ENCODE measurements around the gene THAP9. TPM values are rescaled to one million over a fixed set of nuclear protein-coding genes. Genes with fewer than 3 reads are reported as not detected.
"Not testable (repeated sequence)": the region's sequence is repeated elsewhere in the genome, so short reads cannot be mapped to it uniquely, and the experiment has no call there.

The THAP9 gene
- total and polyA plus RNA-seq, 4 donors, result 6.9 to 20.0 (median 10.5) TPM

GRCh38 chr4:82906469-82906868 is 5.9 kb downstream of the THAP9 start:
- 90% methylated on average over 2 of the region's 3 CpGs for WGBS (ENCODE audit: insufficient coverage)
- Histone ChIP-seq H3K27me3 (ENCODE audit: control insufficient read depth, insufficient read depth, low read length) (no peaks in the 10 kb centered on the region), H3K36me3 (ENCODE audit: control insufficient read depth, insufficient read depth, low read length) (peaks cover 7% of the 10 kb centered on the region), H3K4me3 (ENCODE audit: low read depth, low read length) (no peak overlapping the region), H3K27ac (ENCODE audit: low read depth, low read length) (no peak overlapping the region), H3K4me1 (ENCODE audit: control insufficient read depth, insufficient read depth, low read length) (peaks cover 4% of the 10 kb centered on the region), H3K9me3 (ENCODE audit: control insufficient read depth, insufficient read depth, low read length) (no peaks in the 10 kb centered on the region)
- no peak for DNase-seq (ENCODE audit: low read depth in 4 of 6, low spot score in 6 of 6)

GRCh38 chr4:82909326-82909725 is 8.8 kb downstream of the THAP9 start:
- no peak overlapping the region for H3K4me3 ChIP-seq (ENCODE audit: low read depth, low read length)
- WGBS (ENCODE audit: insufficient coverage), result no CpG with 5 or more reads among the region's 1 CpG
- H3K27ac ChIP-seq (ENCODE audit: low read depth, low read length), result no peak overlapping the region
- H3K9me3 ChIP-seq (ENCODE audit: control insufficient read depth, insufficient read depth, low read length), result no peaks in the 10 kb centered on the region
- H3K36me3 ChIP-seq (ENCODE audit: control insufficient read depth, insufficient read depth, low read length), result peaks cover 7% of the 10 kb centered on the region
- no peaks in the 10 kb centered on the region for H3K4me1 ChIP-seq (ENCODE audit: control insufficient read depth, insufficient read depth, low read length)
- DNase-seq (ENCODE audit: low read depth in 4 of 6, low spot score in 6 of 6), result no peak
- no peaks in the 10 kb centered on the region for H3K27me3 ChIP-seq (ENCODE audit: control insufficient read depth, insufficient read depth, low read length)

GRCh38 chr4:82913305-82913704 is 12.8 kb downstream of the THAP9 start:
- WGBS (ENCODE audit: insufficient coverage), result no CpG with 5 or more reads among the region's 2 CpGs
- Histone ChIP-seq H3K4me1 (ENCODE audit: control insufficient read depth, insufficient read depth, low read length) (no peaks in the 10 kb centered on the region), H3K27me3 (ENCODE audit: control insufficient read depth, insufficient read depth, low read length) (no peaks in the 10 kb centered on the region), H3K36me3 (ENCODE audit: control insufficient read depth, insufficient read depth, low read length) (peaks cover 7% of the 10 kb centered on the region), H3K9me3 (ENCODE audit: control insufficient read depth, insufficient read depth, low read length) (no peaks in the 10 kb centered on the region), H3K4me3 (ENCODE audit: low read depth, low read length) (no peak overlapping the region), H3K27ac (ENCODE audit: low read depth, low read length) (no peak overlapping the region)
- no peak for DNase-seq (ENCODE audit: low read depth in 4 of 6, low spot score in 6 of 6)

- not testable (repeated sequence) for H3K36me3 ChIP-seq (ENCODE audit: control insufficient read depth, insufficient read depth, low read length); H3K4me3 ChIP-seq (ENCODE audit: low read depth, low read length); H3K27ac ChIP-seq (ENCODE audit: low read depth, low read length); H3K27me3 ChIP-seq (ENCODE audit: control insufficient read depth, insufficient read depth, low read length); H3K9me3 ChIP-seq (ENCODE audit: control insufficient read depth, insufficient read depth, low read length); H3K4me1 ChIP-seq (ENCODE audit: control insufficient read depth, insufficient read depth, low read length); DNase-seq (ENCODE audit: low read depth in 4 of 6, low spot score in 6 of 6)
- no CpG with 5 or more reads among the region's 2 CpGs for WGBS (ENCODE audit: insufficient coverage)
These were observed 13.4 kb downstream of the THAP9 start for GRCh38 chr4:82913968-82914367.

- no peak overlapping the region for H3K27ac ChIP-seq (ENCODE audit: low read depth, low read length)
- H3K4me1 ChIP-seq (ENCODE audit: control insufficient read depth, insufficient read depth, low read length), result no peaks in the 10 kb centered on the region
- H3K27me3 ChIP-seq (ENCODE audit: control insufficient read depth, insufficient read depth, low read length), result no peaks in the 10 kb centered on the region
- no peak overlapping the region for H3K4me3 ChIP-seq (ENCODE audit: low read depth, low read length)
- no peaks in the 10 kb centered on the region for H3K36me3 ChIP-seq (ENCODE audit: control insufficient read depth, insufficient read depth, low read length)
- no peaks in the 10 kb centered on the region for H3K9me3 ChIP-seq (ENCODE audit: control insufficient read depth, insufficient read depth, low read length)
- 65% methylated on average over 7 of the region's 7 CpGs for WGBS (ENCODE audit: insufficient coverage)
- peak in 1 of 6 donors; percentile 3 for DNase-seq (ENCODE audit: low read depth in 4 of 6, low spot score in 6 of 6)
These were observed 17.6 kb downstream of the THAP9 start for GRCh38 chr4:82918091-82918490.

GRCh38 chr4:82919386-82919785 is 18.9 kb downstream of the THAP9 start:
- Histone ChIP-seq H3K9me3 (ENCODE audit: control insufficient read depth, insufficient read depth, low read length) (no peaks in the 10 kb centered on the region), H3K36me3 (ENCODE audit: control insufficient read depth, insufficient read depth, low read length) (no peaks in the 10 kb centered on the region), H3K27ac (ENCODE audit: low read depth, low read length) (no peak overlapping the region), H3K4me1 (ENCODE audit: control insufficient read depth, insufficient read depth, low read length) (no peaks in the 10 kb centered on the region), H3K27me3 (ENCODE audit: control insufficient read depth, insufficient read depth, low read length) (no peaks in the 10 kb centered on the region), H3K4me3 (ENCODE audit: low read depth, low read length) (no peak overlapping the region)
- no CpG with 5 or more reads among the region's 2 CpGs for WGBS (ENCODE audit: insufficient coverage)
- DNase-seq (ENCODE audit: low read depth in 4 of 6, low spot score in 6 of 6), result no peak

- Histone ChIP-seq H3K27ac (ENCODE audit: low read depth, low read length) (no peak overlapping the region), H3K27me3 (ENCODE audit: control insufficient read depth, insufficient read depth, low read length) (no peaks in the 10 kb centered on the region), H3K4me1 (ENCODE audit: control insufficient read depth, insufficient read depth, low read length) (no peaks in the 10 kb centered on the region), H3K4me3 (ENCODE audit: low read depth, low read length) (no peak overlapping the region), H3K9me3 (ENCODE audit: control insufficient read depth, insufficient read depth, low read length) (no peaks in the 10 kb centered on the region), H3K36me3 (ENCODE audit: control insufficient read depth, insufficient read depth, low read length) (no peaks in the 10 kb centered on the region)
- DNase-seq (ENCODE audit: low read depth in 4 of 6, low spot score in 6 of 6), result no peak
These were observed 21.3 kb downstream of the THAP9 start for GRCh38 chr4:82921795-82922194.

- Histone ChIP-seq H3K4me1 (ENCODE audit: control insufficient read depth, insufficient read depth, low read length) (no peaks in the 10 kb centered on the region), H3K4me3 (ENCODE audit: low read depth, low read length) (no peak overlapping the region), H3K36me3 (ENCODE audit: control insufficient read depth, insufficient read depth, low read length) (no peaks in the 10 kb centered on the region), H3K27me3 (ENCODE audit: control insufficient read depth, insufficient read depth, low read length) (no peaks in the 10 kb centered on the region), H3K27ac (ENCODE audit: low read depth, low read length) (no peak overlapping the region), H3K9me3 (ENCODE audit: control insufficient read depth, insufficient read depth, low read length) (no peaks in the 10 kb centered on the region)
- DNase-seq (ENCODE audit: low read depth in 4 of 6, low spot score in 6 of 6), result no peak
- WGBS (ENCODE audit: insufficient coverage), result 80% methylated on average over 1 of the region's 5 CpGs
These were observed 30.6 kb downstream of the THAP9 start for GRCh38 chr4:82930848-82931755.

- no peaks in the 10 kb centered on the region for H3K4me1 ChIP-seq (ENCODE audit: control insufficient read depth, insufficient read depth, low read length)
- H3K36me3 ChIP-seq (ENCODE audit: control insufficient read depth, insufficient read depth, low read length), result peaks cover 5% of the 10 kb centered on the region
- H3K9me3 ChIP-seq (ENCODE audit: control insufficient read depth, insufficient read depth, low read length), result no peaks in the 10 kb centered on the region
- no peak for DNase-seq (ENCODE audit: low read depth in 4 of 6, low spot score in 6 of 6)
- no peak overlapping the region for H3K4me3 ChIP-seq (ENCODE audit: low read depth, low read length)
- no peaks in the 10 kb centered on the region for H3K27me3 ChIP-seq (ENCODE audit: control insufficient read depth, insufficient read depth, low read length)
- no peak overlapping the region for H3K27ac ChIP-seq (ENCODE audit: low read depth, low read length)
These were observed 33.9 kb downstream of the THAP9 start for GRCh38 chr4:82934441-82934840.

GRCh38 chr4:82939414-82939813 is 38.9 kb downstream of the THAP9 start:
- no peak for DNase-seq (ENCODE audit: low read depth in 4 of 6, low spot score in 6 of 6)
- Histone ChIP-seq H3K27ac (ENCODE audit: low read depth, low read length) (no peak overlapping the region), H3K27me3 (ENCODE audit: control insufficient read depth, insufficient read depth, low read length) (no peaks in the 10 kb centered on the region), H3K4me1 (ENCODE audit: control insufficient read depth, insufficient read depth, low read length) (no peaks in the 10 kb centered on the region), H3K36me3 (ENCODE audit: control insufficient read depth, insufficient read depth, low read length) (peaks cover 7% of the 10 kb centered on the region), H3K9me3 (ENCODE audit: control insufficient read depth, insufficient read depth, low read length) (no peaks in the 10 kb centered on the region), H3K4me3 (ENCODE audit: low read depth, low read length) (no peak overlapping the region)
- WGBS (ENCODE audit: insufficient coverage), result no CpG with 5 or more reads among the region's 2 CpGs
